Testis (tissue), 3 donors: ENCODE results near the gene SUCLG2. TPM values are rescaled to one million over a fixed set of nuclear protein-coding genes. Genes with fewer than 3 reads are reported as not detected.

Experiments used
- DNase-seq: peaks from one replicate; pipeline ENCODE4 v3.0.0-alpha.2; 2019
- H3K27ac ChIP-seq, 2 donors: fragments of 200-600 bp; sonication (generic); one replicate each; pipeline ENCODE4 v1.5.1; 2019
- H3K27me3 ChIP-seq: fragments of 200-600 bp; sonication (generic); one replicate; pipeline ENCODE4 v1.5.1; 2019
- H3K36me3 ChIP-seq: fragments of 200-600 bp; sonication (generic); one replicate; pipeline ENCODE4 v1.5.1; 2017; ENCODE audit warnings: low read depth; ENCODE audit errors: missing control alignments
- H3K4me1 ChIP-seq: fragments of 200-600 bp; sonication (generic); one replicate; pipeline ENCODE4 v1.5.1; 2019
- H3K4me3 ChIP-seq, 2 donors: fragments of 200-600 bp; sonication (generic); one replicate each; pipeline ENCODE4 v1.5.1; 2017 to 2019
- H3K9me3 ChIP-seq: fragments of 200-600 bp; sonication (generic); one replicate; pipeline ENCODE4 v1.5.1; 2017
- POLR2A ChIP-seq: fragments of 450-650 bp; IDR thresholded peaks from one replicate; pipeline ENCODE4 v1.6.1; 2017; ENCODE audit warnings: antibody characterized with exemption, mild to moderate bottlenecking, moderate library complexity
- WGBS, 2 donors: methylation state at CpG; one replicate each; pipeline ENCODE4 v1.1.5; 2018; 5-methylcytosine and 5-hydroxymethylcytosine counted together
- intact Hi-C: fragments of 100-400 bp; cut with DNase I; formaldehyde crosslinking; loops from one replicate; pipeline ENCODE4 v1.15.1; 2023; ENCODE audit warnings: low total_unique reads
- polyA plus RNA-seq: library from polyadenylated mRNA; stranded (reverse); fragments of 350-450 nt; fragmentation: Illumina TruSeq; extraction: RNeasy Lipid Tissue Mini Kit (QIAGEN cat#74804); gene quantifications from one replicate; pipeline ENCODE4 v1.2.3, GENCODE V29; 2014; ENCODE audit warnings: low read depth, low replicate concordance; ENCODE audit not compliant: insufficient read depth
- total RNA-seq, 2 donors: library from RNA; depleted of rRNA; stranded (reverse); fragments of >200 nt; gene quantifications; one replicate each; pipeline ENCODE4 v1.2.3, GENCODE V29; 2016
- TF ChIP-seq, protein P1 (sequence below), 3 experiments: fragments of 450-650 bp in 2 of 3; fragments of 200-600 bp in 1 of 3; sonication (generic) in 1 of 3; IDR thresholded peaks; one replicate each; pipeline ENCODE4 v1.5.1; 2016 to 2019; ENCODE audit warnings: antibody characterized with exemption in 3 of 3, mild to moderate bottlenecking in 2 of 3, moderate library complexity in 1 of 3

The SUCLG2 gene
- total and polyA plus RNA-seq, 3 donors from 2014 or later = 18.0 to 28.7 (median 23.8) TPM

- 84 to 94% methylated on average over 5 of the region's 5 CpGs for WGBS, 2 donors
Measured at GRCh38 chr3:67521053-67521646, 133.3 kb downstream of the SUCLG2 start.

GRCh38 chr3:67518236-67518635 is 136.2 kb downstream of the SUCLG2 start:
- H3K4me3 ChIP-seq = no peak overlapping the region
- TF ChIP-seq POLR2A = no peak
- TF ChIP-seq, protein P1, sequence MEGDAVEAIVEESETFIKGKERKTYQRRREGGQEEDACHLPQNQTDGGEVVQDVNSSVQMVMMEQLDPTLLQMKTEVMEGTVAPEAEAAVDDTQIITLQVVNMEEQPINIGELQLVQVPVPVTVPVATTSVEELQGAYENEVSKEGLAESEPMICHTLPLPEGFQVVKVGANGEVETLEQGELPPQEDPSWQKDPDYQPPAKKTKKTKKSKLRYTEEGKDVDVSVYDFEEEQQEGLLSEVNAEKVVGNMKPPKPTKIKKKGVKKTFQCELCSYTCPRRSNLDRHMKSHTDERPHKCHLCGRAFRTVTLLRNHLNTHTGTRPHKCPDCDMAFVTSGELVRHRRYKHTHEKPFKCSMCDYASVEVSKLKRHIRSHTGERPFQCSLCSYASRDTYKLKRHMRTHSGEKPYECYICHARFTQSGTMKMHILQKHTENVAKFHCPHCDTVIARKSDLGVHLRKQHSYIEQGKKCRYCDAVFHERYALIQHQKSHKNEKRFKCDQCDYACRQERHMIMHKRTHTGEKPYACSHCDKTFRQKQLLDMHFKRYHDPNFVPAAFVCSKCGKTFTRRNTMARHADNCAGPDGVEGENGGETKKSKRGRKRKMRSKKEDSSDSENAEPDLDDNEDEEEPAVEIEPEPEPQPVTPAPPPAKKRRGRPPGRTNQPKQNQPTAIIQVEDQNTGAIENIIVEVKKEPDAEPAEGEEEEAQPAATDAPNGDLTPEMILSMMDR (IDR thresholded peaks at IDR 0.05) = no peak
- no peaks in the 10 kb centered on the region for H3K27me3 ChIP-seq
- WGBS, 2 donors = 93 to 97% methylated on average over 4 of the region's 4 CpGs
- no peak for DNase-seq
- no peak overlapping the region for H3K27ac ChIP-seq
- H3K36me3 ChIP-seq = no peaks in the 10 kb centered on the region
- intact Hi-C loops = no loop called here
- H3K4me1 ChIP-seq = no peaks in the 10 kb centered on the region
- no peaks in the 10 kb centered on the region for H3K9me3 ChIP-seq

More at GRCh38 chr3:67521053-67521646, 133.3 kb downstream of the SUCLG2 start:
- Histone ChIP-seq H3K9me3 (no peaks in the 10 kb centered on the region), H3K27ac (no peak overlapping the region), H3K4me3 (no peak overlapping the region), H3K36me3 (no peaks in the 10 kb centered on the region), H3K27me3 (no peaks in the 10 kb centered on the region), H3K4me1 (no peaks in the 10 kb centered on the region)
- TF ChIP-seq, protein P1 (IDR thresholded peaks at IDR 0.05) = no peak
- TF ChIP-seq POLR2A = no peak
- intact Hi-C loops = no loop called here
- no peak for DNase-seq

GRCh38 chr3:67517781-67518180 is 136.6 kb downstream of the SUCLG2 start:
- intact Hi-C loops = no loop called here
- 90 to 94% methylated on average over 2 of the region's 2 CpGs for WGBS, 2 donors
- no peaks in the 10 kb centered on the region for H3K36me3 ChIP-seq
- H3K4me1 ChIP-seq = no peaks in the 10 kb centered on the region
- no peak overlapping the region for H3K27ac ChIP-seq
- H3K27me3 ChIP-seq = no peaks in the 10 kb centered on the region
- no peak for DNase-seq
- H3K9me3 ChIP-seq = no peaks in the 10 kb centered on the region
- TF ChIP-seq, protein P1 (IDR thresholded peaks at IDR 0.05) = no peak
- TF ChIP-seq POLR2A = no peak
- no peak overlapping the region for H3K4me3 ChIP-seq

DNA sequence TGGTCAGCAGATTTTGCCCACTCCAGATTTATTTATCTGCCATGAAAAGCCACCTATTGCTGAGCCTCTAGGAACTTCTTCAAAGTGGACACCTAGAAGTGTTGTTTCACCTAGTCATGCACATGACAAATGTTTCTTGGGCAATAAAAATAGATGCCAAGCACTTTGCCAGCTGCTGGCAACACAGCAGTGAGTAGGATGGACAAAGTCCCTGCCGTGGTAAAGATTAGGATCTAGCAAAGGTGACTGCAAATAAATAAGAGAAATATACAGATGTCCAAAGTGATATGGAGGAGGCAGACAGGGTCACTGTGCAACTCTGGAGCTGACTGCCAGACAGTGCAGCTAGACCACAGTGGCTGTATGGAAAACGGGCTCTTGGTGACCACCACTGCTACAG is 137.9 kb downstream of the SUCLG2 start:
- Histone ChIP-seq H3K36me3 (no peaks in the 10 kb centered on the region), H3K27me3 (no peaks in the 10 kb centered on the region), H3K27ac (no peak overlapping the region), H3K9me3 (no peaks in the 10 kb centered on the region), H3K4me1 (no peaks in the 10 kb centered on the region), H3K4me3 (no peak overlapping the region)
- DNase-seq = no peak
- WGBS, 2 donors = 82 to 88% methylated on average over 2 of the region's 2 CpGs
- intact Hi-C loops = no loop called here
- TF ChIP-seq, protein P1 (IDR thresholded peaks at IDR 0.05) = no peak
- TF ChIP-seq POLR2A = no peak

GRCh38 chr3:67515778-67516177 is 138.6 kb downstream of the SUCLG2 start:
- H3K4me1 ChIP-seq = no peaks in the 10 kb centered on the region
- H3K36me3 ChIP-seq = no peaks in the 10 kb centered on the region
- intact Hi-C loops = no loop called here
- WGBS, 2 donors = 58 to 69% methylated on average over 3 of the region's 3 CpGs
- no peaks in the 10 kb centered on the region for H3K27me3 ChIP-seq
- no peak for TF ChIP-seq POLR2A
- TF ChIP-seq, protein P1 (IDR thresholded peaks at IDR 0.05) = no peak
- no peak overlapping the region for H3K27ac ChIP-seq
- no peaks in the 10 kb centered on the region for H3K9me3 ChIP-seq
- no peak overlapping the region for H3K4me3 ChIP-seq
- DNase-seq = no peak
